Large intestine (tissue), 3 donors: ENCODE data around the gene FKRP. TPM values are rescaled to one million over a fixed set of nuclear protein-coding genes. Genes with fewer than 3 reads are reported as not detected.

ENCODE experiments used
- DNase-seq, 2 donors: peaks; one replicate each; pipeline versions ENCODE4 v3.0.0 to v3.0.0-alpha.2; 2013
- H3K27ac ChIP-seq: one replicate; pipeline ENCODE4 v1.5.1; 2013; ENCODE audit warnings: low read length
- H3K27me3 ChIP-seq: 2 replicates; pipeline ENCODE4 v1.6.1; 2013; ENCODE audit warnings: low read length; ENCODE audit not compliant: control insufficient read depth, insufficient read depth
- H3K36me3 ChIP-seq: 2 replicates; pipeline ENCODE4 v1.6.1; 2013; ENCODE audit warnings: low read length; ENCODE audit not compliant: control insufficient read depth, insufficient read depth
- H3K4me1 ChIP-seq: one replicate; pipeline ENCODE4 v1.6.1; 2013; ENCODE audit warnings: low read length; ENCODE audit not compliant: control insufficient read depth, insufficient read depth
- H3K4me3 ChIP-seq: one replicate; pipeline ENCODE4 v1.5.1; 2013; ENCODE audit warnings: low read length
- H3K9me3 ChIP-seq: one replicate; pipeline ENCODE4 v1.6.1; 2013; ENCODE audit warnings: mild to moderate bottlenecking, low read depth, low read length, moderate library complexity; ENCODE audit not compliant: control insufficient read depth
- WGBS: methylation state at CpG from one replicate; pipeline ENCODE4 v1.1.5; 2013; ENCODE audit warnings: low lambda C conversion rate; ENCODE audit not compliant: insufficient coverage; 5-methylcytosine and 5-hydroxymethylcytosine counted together
- polyA plus RNA-seq: library from polyadenylated mRNA; unstranded; fragments of 120-200 nt; gene quantifications from one replicate; pipeline ENCODE4 v1.2.1, GENCODE V29; 2013

Gene FKRP
- polyA plus RNA-seq, 1 donor, result 17.4 TPM

- peaks cover 95% of the 10 kb centered on the region for H3K36me3 ChIP-seq
- H3K4me3 ChIP-seq, result no peak overlapping the region
- no peaks in the 10 kb centered on the region for H3K9me3 ChIP-seq
- no peaks in the 10 kb centered on the region for H3K27me3 ChIP-seq
- H3K4me1 ChIP-seq, result no peaks in the 10 kb centered on the region
- WGBS, result no CpG with 5 or more reads among the region's 9 CpGs
- H3K27ac ChIP-seq, result no peak overlapping the region
- no peak for DNase-seq
These were observed 19.9 kb upstream of the FKRP start for GRCh38 chr19:46725859-46726393.

DNA sequence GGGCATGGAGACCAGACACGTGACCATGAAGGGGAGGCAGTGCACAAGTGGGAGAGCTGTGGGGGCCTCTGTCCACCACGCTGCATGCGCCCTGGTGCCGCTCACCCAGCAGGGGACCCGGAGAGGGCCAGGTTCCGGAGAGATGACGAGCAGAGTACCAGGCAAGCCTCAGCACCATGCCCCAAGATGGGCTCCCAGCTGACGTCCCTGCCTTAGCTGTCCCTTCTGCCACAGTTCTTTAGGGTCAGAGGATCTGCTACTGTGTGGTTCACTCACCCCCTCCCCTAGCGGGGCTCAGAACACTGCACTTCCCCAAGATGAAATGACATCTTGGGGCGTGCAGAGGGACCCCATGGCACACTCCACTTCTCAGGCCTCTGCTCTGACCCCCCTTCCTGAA, 19.3 kb upstream of the FKRP start:
- Histone ChIP-seq H3K4me1 (no peaks in the 10 kb centered on the region), H3K27ac (no peak overlapping the region), H3K9me3 (no peaks in the 10 kb centered on the region), H3K36me3 (peaks cover 89% of the 10 kb centered on the region), H3K4me3 (no peak overlapping the region), H3K27me3 (no peaks in the 10 kb centered on the region)
- no peak for DNase-seq
- WGBS, result no CpG with 5 or more reads among the region's 10 CpGs

DNA sequence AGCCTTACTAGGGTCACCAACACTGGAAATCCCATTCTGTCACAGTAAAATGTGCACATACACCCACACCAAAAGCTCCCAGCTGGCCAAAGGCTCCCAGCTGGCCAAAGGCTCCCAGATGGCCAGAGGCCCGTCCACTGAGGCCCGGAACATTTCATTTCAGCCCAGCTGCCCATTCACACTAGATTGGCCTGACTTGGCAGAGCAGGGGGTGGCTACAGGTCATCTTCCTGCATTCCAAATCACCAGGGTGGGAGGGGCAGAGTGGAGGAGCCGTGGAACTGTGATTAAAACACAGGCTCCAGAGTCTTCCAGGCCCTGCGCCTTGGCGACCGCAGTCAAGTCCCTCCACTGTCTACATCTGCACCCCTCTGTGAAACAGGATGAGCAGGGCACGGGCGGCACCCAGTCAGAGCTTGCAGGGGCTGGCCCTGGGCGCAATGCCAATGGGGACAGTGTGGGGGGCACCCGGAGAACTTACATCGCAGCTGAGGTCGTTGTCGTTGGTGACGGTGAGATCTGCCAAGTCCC, 18.8 kb upstream of the FKRP start:
- no peaks in the 10 kb centered on the region for H3K4me1 ChIP-seq
- H3K9me3 ChIP-seq, result no peaks in the 10 kb centered on the region
- peaks cover 88% of the 10 kb centered on the region for H3K36me3 ChIP-seq
- no peak overlapping the region for H3K4me3 ChIP-seq
- no peak for DNase-seq
- no peaks in the 10 kb centered on the region for H3K27me3 ChIP-seq
- WGBS, result no CpG with 5 or more reads among the region's 14 CpGs
- no peak overlapping the region for H3K27ac ChIP-seq

GRCh38 chr19:46727757-46728156, 18.1 kb upstream of the FKRP start:
- no peak overlapping the region for H3K27ac ChIP-seq
- H3K27me3 ChIP-seq, result no peaks in the 10 kb centered on the region

GRCh38 chr19:46728208-46728607, 17.6 kb upstream of the FKRP start:
- no peak overlapping the region for H3K27ac ChIP-seq
- no peaks in the 10 kb centered on the region for H3K9me3 ChIP-seq
- no peaks in the 10 kb centered on the region for H3K4me1 ChIP-seq
- WGBS, result no CpG with 5 or more reads among the region's 14 CpGs
- peaks cover 88% of the 10 kb centered on the region for H3K36me3 ChIP-seq
- H3K27me3 ChIP-seq, result no peaks in the 10 kb centered on the region
- DNase-seq, result no peak
- no peak overlapping the region for H3K4me3 ChIP-seq

More at GRCh38 chr19:46727757-46728156, 18.1 kb upstream of the FKRP start:
- Histone ChIP-seq H3K4me3 (no peak overlapping the region), H3K36me3 (peaks cover 88% of the 10 kb centered on the region), H3K9me3 (no peaks in the 10 kb centered on the region), H3K4me1 (no peaks in the 10 kb centered on the region)
- WGBS, result no CpG with 5 or more reads among the region's 11 CpGs
- no peak for DNase-seq

DNA sequence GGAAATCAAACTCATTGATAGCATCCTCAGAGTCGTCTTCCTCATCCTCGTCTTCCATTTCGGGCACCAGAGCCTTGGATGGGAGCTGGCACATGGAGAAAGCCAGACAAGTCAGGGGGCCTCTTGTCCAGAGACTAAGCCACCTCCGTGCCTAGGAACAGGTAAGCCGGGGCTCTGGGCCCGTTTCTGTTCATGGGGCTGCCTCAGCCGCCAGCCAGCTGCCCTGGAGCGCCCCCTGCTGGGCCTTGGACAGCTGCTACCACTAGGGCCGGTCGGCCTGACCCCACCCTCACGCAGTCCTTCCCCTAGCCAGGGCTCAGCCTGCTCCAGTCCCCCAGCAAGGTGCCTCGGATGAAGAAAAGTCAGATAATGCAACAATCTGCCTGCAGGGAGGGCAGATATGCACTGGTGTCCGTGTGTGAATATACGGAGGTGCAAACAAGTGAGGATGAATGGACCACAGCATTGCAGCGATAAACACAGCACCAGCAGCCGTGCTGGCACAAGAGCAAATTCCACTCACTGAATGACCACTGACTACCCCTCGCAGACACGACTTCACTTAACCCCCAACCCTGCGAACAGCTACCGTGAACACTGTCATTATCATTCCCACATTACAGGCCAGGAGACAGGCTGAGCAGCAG, 17.0 kb upstream of the FKRP start:
- peak in 1 of 2 donors; percentile 41 for DNase-seq
- 100% methylated on average over 1 of the region's 20 CpGs for WGBS
- peaks cover 88% of the 10 kb centered on the region for H3K36me3 ChIP-seq

GRCh38 chr19:46729696-46730095, 16.2 kb upstream of the FKRP start:
- H3K36me3 ChIP-seq, result peaks cover 86% of the 10 kb centered on the region
- no CpG with 5 or more reads among the region's 7 CpGs for WGBS
- DNase-seq, result no peak

More for the DNA sequence above, 17.0 kb upstream of the FKRP start:
- H3K4me3 ChIP-seq, result no peak overlapping the region
- no peak overlapping the region for H3K27ac ChIP-seq
- H3K9me3 ChIP-seq, result no peaks in the 10 kb centered on the region
- no peaks in the 10 kb centered on the region for H3K27me3 ChIP-seq
- no peaks in the 10 kb centered on the region for H3K4me1 ChIP-seq

DNA sequence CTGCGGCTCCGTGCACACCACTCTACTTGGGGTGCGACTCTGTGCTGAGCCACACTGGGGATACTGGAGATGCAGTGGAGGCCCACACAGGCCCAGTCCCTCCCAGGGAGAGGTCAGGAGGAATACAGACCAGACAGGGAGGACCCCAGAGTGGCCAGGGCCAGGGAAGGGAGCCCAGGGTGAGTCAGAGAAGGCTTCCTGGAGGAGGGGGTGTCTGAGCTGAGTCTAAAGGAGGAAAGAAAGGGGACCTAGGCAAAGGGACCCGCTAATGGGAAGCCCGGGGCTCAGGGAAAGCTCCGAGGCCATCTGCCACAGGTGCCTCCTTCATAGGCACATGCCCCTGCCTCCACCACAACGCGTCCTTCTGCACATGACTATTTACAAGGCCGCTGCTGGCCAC, 15.7 kb upstream of the FKRP start:
- Histone ChIP-seq H3K9me3 (no peaks in the 10 kb centered on the region), H3K4me1 (no peaks in the 10 kb centered on the region), H3K36me3 (peaks cover 84% of the 10 kb centered on the region), H3K27me3 (no peaks in the 10 kb centered on the region), H3K27ac (no peak overlapping the region), H3K4me3 (no peak overlapping the region)
- WGBS, result no CpG with 5 or more reads among the region's 9 CpGs
- DNase-seq, result no peak

More at GRCh38 chr19:46729696-46730095, 16.2 kb upstream of the FKRP start:
- H3K27ac ChIP-seq, result no peak overlapping the region
- H3K27me3 ChIP-seq, result no peaks in the 10 kb centered on the region
- no peaks in the 10 kb centered on the region for H3K4me1 ChIP-seq
- H3K4me3 ChIP-seq, result no peak overlapping the region
- no peaks in the 10 kb centered on the region for H3K9me3 ChIP-seq

- H3K4me1 ChIP-seq, result no peaks in the 10 kb centered on the region
- H3K9me3 ChIP-seq, result no peaks in the 10 kb centered on the region
- no peaks in the 10 kb centered on the region for H3K27me3 ChIP-seq
- no peak for DNase-seq
- no peak overlapping the region for H3K27ac ChIP-seq
- WGBS, result no CpG with 5 or more reads among the region's 14 CpGs
- H3K36me3 ChIP-seq, result peaks cover 84% of the 10 kb centered on the region
- no peak overlapping the region for H3K4me3 ChIP-seq
These were observed 15.3 kb upstream of the FKRP start for GRCh38 chr19:46730595-46730994.

DNA sequence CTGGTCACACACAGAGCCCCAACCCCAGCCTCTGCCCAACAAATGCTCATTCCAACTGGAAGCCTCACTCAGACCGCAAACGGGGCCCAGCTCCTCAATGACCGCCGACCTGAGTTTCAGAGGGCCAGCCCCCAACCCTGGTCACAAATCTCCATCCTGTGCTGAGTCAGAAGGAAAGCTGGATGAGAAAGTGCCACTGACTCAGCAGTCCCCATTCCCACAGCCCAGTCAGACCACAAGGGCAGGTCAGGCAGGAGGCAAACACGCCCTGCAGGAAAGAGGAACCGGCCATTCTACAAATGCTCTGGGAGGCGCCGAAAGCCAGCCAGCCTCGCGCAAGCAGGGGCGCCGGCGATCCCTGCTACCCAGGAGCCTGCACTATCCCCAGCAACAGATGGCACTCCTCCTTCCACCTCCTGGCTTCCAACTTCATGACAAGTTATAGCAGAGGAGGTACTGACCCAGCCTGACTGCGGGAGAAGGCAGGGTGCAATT, 14.8 kb upstream of the FKRP start:
- Histone ChIP-seq H3K4me1 (no peaks in the 10 kb centered on the region), H3K27me3 (no peaks in the 10 kb centered on the region), H3K9me3 (no peaks in the 10 kb centered on the region), H3K36me3 (peaks cover 79% of the 10 kb centered on the region), H3K27ac (no peak overlapping the region), H3K4me3 (no peak overlapping the region)
- WGBS, result no CpG with 5 or more reads among the region's 14 CpGs
- no peak for DNase-seq
